Measurements from ENCODE around the gene ESD.

The ESD gene

DNA sequence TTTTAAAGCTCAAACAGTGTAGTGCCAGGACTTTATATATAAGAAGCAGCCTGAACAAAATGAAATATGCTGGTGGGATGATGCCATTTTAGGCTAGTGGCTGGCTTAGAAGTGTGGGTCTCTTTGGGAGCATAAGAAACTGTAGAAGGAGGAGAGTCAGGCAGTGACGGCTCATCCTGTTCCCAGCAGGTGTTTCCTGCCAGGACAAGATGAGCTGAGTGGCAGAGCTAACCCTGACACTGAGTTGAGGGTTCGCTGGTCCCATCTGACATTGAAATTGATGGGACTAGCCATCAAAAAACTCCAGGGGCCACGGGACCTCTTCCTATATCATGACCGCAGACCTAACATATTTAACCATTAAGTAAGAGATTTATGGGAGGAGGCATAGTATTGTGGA is 51.3 kb downstream of the ESD start:
- no peak for DNase-seq (ENCODE audit: low read depth)

DNA sequence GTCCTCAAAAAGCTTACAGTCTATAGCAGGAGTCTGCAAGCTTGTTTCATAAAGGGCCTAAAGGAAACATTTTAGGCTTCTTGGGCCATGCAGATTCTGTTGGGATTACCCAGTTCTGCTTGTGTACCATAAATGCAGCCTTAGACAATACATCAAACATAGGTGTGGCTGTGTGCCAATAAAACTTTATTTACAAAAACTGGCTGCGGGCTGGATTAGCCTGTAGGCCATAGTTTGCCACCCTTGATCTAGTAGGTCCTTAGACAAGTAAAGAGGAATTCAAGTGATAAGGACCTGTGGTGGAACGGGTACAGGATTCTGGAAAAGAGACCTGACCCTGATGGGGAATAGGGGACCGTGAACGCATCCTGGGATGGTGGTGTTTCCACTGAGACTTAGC is 51.9 kb downstream of the ESD start:
- no peak for DNase-seq (ENCODE audit: low read depth)

DNA sequence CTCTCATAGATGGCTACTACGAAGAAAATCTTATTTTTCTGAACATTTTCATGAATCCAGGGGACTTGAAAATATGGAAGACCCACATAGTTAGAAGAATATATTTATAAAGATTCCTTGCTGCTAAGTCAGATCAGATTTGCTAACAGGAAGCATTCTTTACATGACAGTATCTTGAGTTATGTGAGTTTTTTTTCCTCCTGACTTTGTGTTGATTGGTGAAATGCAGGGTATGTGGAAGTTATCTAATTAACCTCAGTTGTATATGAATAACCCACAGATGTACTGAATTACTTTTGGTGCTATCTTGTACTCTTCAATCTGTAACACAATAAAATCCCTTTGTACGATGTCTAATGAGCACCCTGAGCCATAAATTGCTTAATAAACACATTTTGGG is 53.8 kb downstream of the ESD start:
- DNase-seq (ENCODE audit: low read depth) = peak; percentile 40

DNA sequence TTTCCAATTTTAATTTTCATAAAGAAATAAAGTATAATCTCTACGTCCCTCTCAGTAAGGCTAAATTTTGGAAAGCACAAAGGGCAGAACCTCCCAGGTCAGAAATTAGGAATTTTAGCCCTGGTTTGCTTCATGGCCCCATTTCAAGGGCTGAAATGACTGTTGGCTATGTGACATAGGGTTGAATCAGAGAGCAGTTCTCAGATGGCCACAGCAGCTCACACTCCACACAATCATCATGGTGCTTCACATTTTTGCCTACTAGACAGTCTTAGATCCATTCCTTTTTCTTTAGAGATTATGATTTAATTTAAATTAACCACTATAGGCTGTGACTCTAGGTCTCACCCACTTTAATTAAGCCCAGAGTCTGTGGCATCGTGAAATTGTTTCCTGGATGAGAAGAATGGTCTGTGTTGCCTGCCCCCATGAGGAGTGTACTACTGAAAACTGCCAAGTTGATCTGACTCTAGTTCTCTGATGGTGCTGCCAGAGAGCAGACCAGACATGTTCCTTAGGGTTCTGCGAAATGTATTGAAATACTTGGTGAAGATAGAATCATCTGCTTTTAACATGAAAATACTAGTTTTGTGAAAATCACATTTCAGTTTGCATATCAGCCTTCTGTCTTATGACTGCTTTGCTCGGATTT is 57.4 kb downstream of the ESD start:
- no peak for DNase-seq (ENCODE audit: low read depth)

DNA sequence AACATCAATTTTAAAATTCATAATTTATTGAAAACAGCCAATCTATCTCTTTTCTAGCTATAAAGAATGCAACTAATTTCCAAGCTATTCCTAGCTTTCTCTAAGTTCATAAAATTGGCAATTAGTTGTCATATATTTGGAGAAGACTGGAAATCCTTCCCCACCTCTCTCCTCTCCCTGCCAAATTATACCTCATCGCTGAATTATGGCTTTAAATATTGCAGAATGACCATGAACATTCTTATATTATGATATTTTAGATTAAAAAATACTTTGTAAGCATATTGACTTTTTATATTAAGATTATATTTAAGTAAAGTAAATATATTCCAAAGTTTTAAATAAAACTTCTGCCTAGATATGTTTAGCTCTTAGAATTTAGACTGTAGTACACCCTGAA is 58.2 kb downstream of the ESD start:
- no peak for DNase-seq (ENCODE audit: low read depth)

DNA sequence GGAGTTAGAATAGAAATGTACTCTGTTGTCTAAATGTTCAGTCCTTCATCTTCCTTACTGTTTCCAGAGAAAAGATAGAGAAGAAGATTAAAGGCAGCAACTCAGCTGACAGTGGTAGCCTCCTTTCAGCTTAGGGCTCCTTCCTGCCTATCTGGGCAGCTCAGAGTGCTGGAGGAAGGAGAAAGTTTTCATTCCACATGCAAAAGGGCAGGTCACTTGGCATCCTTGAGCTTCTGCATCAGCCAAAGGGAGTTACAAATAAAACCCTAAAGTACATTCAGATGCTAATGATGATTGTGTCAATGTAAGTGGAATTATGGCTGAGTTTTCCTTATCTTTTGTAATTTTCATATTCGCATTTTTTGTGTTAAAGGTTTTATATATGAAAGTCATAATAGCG is 58.9 kb downstream of the ESD start:
- no peak for DNase-seq (ENCODE audit: low read depth)

DNA sequence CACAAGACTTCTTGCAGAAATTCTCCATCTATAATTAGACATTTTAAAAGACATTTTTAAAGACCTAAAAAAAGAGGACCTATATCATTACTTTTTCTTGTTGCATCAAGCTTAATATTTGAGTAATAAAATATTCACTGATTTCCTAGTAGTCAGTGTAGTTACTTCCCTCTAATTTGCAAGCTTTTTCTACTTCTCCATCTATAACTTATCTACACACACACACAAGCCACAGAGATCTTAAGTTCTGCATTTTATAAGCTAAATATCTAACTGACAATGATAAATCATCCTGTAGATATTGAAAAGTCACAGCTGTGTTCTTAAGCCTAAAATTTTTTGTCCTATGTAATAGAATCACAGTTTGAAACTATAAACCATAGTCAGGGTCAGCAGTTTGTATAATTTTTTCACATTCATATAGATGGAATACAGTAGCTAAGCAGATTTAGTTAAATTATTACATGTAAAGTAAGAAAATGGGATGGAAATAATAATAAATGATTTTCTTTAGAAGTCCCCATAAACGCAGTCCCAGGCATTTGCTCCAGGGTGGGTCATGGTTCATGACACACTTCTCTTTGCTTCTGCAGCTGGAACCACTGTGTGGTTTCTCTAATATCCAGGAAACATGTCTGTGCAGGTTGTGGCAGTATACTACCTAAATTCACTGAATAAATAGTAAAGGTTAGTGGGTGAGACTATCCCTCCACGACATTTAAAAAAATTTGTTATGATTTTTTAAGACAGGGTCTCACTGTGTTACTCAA is 60.2 kb downstream of the ESD start:
- DNase-seq (ENCODE audit: low read depth) = no peak

DNA sequence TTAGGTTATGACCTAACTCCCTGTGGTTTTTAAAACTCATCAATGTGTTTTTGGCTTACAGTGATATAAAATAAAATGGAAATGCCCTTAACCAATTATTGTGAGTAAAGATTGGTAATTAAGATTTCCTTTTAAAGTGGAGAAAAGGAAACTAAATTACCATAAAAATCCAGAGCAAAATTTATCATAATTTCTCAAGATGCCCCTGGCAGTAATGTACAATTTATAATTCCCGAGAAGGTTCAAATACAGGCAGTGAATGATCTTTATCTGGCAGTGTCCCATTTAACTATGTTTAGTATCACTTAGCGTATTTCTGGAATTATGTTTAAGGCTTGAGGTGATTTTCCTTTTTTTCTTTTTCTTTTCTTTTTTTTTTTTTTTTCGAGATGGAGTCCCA is 61.5 kb downstream of the ESD start:
- DNase-seq (ENCODE audit: low read depth) = no peak

DNA sequence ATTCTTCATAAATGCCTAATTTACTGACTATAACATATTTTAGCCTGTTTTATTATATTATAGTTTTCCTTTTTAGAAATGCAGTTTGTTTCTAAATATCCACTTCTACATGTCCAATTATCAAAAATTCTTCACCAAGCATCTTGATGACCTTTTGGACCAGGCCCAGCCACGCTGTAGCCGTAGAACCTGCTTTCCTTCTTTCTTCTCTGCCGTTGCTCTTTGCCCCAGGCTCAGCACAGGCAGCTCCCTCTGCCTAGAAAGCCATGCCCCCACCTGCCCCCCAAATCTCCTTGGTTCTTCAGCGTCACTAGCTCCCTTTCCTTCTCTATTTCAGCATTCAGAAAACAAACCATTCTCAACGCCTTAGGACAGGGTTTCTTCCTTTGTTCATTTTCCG is 65.4 kb downstream of the ESD start:
- DNase-seq (ENCODE audit: low read depth) = no peak

DNA sequence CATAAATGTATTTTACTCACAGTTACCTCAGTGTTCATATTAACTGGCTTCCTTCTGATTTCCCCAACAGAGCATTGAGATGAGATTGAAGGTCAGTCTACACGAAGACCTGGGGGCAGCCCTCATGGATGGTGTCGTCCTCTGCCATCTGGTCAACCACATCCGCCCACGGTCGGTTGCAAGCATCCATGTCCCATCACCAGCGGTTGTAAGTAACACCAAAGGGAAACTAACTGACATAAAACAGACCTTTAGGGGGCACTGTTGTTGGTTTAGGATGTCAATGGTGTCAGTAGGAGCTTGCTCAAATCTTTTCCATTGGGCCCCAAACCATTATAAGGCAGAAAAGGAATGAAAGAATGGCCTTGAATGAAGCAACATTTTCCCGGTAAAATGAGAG is 68.2 kb downstream of the ESD start:
- DNase-seq (ENCODE audit: low read depth) = no peak

DNA sequence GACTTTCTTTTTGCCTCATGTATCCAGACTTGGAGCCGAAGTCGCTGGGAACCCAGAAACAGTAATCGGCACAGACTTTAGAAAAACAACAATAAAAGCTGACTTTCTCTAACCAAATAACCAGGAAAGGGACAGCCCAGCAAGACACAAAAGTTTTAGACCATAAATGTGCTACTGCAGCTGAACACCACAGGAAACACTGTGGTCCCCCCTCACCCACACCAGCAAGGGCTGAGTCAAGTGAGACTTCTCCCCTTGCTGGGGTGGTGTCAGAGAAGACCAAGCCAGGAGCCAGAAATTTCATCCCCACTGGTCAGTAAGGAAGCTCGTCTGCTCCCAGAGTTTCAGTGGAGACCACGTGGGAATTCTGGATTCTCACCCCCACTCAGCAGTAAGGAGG is 70.6 kb downstream of the ESD start:
- no peak for DNase-seq (ENCODE audit: low read depth)

Measured in non-pigmented ciliary epithelial cell (primary cell).